Measurements from ENCODE around the gene BCCIP. TPM values are rescaled to one million over a fixed set of nuclear protein-coding genes. Genes with fewer than 3 reads are reported as not detected.

The BCCIP gene
- total and polyA plus RNA-seq, 4 donors: 30.5 to 55.0 (median 38.4) TPM

DNA sequence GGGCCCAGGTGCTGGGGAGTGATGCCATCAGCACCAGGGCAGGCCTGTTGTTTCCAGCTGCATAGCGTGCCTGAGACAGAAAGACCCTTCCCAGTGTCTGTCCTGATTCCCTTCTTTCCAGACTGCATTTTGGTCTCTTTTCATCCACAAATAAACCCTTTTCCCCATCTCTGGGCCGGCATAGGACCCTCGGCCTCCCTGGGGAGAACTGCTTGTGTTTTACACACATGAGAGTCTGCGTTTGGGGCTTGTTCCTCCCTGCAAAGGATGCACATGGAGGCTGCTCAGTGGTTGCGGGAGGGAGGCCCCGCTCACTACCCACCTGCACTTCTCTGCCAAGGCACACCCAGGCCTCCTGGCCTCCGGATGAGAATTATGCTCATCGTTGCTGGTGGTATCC, 42.0 kb upstream of the BCCIP start:
- Histone ChIP-seq H3K4me3 (ENCODE audit: low read length in 2 of 2) (no peak overlapping the region), H3K36me3 (ENCODE audit: control insufficient read depth in 1 of 2, insufficient read depth in 2 of 2, low read length in 1 of 2) (no peaks in the 10 kb centered on the region), H3K27ac (ENCODE audit: low read depth in 1 of 2, low read length in 2 of 2) (no peak overlapping the region), H3K27me3 (ENCODE audit: control insufficient read depth in 1 of 2, insufficient read depth in 2 of 2, low read length in 1 of 2) (no peaks in the 10 kb centered on the region), H3K9me3 (ENCODE audit: control insufficient read depth, low read length) (no peaks in the 10 kb centered on the region), H3K4me1 (ENCODE audit: control insufficient read depth in 1 of 2, insufficient read depth in 2 of 2, low read length in 2 of 2) (no peaks in the 10 kb centered on the region)
- ATAC-seq (ENCODE audit: low FRiP score) (no peak), DNase-seq (peak in 1 of 2 donors; percentile 43)
- WGBS, 2 donors: 91 to 94% methylated on average over 8 of the region's 8 CpGs
- intact Hi-C loops (cut with DNase I): no loop called here

- Histone ChIP-seq H3K4me3 (ENCODE audit: low read length in 2 of 2) (no peak overlapping the region), H3K4me1 (ENCODE audit: control insufficient read depth in 1 of 2, insufficient read depth in 2 of 2, low read length in 2 of 2) (no peaks in the 10 kb centered on the region), H3K36me3 (ENCODE audit: control insufficient read depth in 1 of 2, insufficient read depth in 2 of 2, low read length in 1 of 2) (no peaks in the 10 kb centered on the region), H3K27me3 (ENCODE audit: control insufficient read depth in 1 of 2, insufficient read depth in 2 of 2, low read length in 1 of 2) (no peaks in the 10 kb centered on the region), H3K27ac (ENCODE audit: low read depth in 1 of 2, low read length in 2 of 2) (no peak overlapping the region), H3K9me3 (ENCODE audit: control insufficient read depth, low read length) (no peaks in the 10 kb centered on the region)
- intact Hi-C loops (cut with DNase I): no loop called here
- no peak for ATAC-seq (ENCODE audit: low FRiP score)
- 78 to 80% methylated on average over 11 of the region's 11 CpGs for whole genome bisulfite sequencing, 2 donors
- peak in 1 of 2 donors; percentile 44 for DNase-seq
Observed at GRCh38 chr10:125782054-125782453, 41.3 kb upstream of the BCCIP start.

DNA sequence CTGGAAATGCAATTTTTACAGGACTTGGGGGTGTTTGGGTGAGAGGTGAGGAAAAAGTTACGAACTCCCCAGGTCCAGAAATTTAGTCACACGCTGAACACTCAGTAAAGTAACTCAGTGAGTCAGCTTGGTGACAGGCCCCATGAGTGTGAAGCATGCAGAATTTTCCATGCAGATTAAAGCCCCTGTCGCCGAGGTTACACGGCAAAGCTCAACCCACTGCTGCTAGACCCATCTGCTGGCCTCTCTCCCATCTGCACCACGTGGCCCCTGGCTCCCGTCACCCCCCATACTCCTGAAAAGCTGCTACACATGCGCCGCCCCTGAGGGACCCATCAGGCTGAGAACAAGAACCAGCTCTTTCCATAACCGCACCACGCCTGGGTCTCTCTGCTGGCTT, 40.7 kb upstream of the BCCIP start:
- no peaks in the 10 kb centered on the region for H3K36me3 ChIP-seq (ENCODE audit: control insufficient read depth in 1 of 2, insufficient read depth in 2 of 2, low read length in 1 of 2)
- H3K27me3 ChIP-seq (ENCODE audit: control insufficient read depth in 1 of 2, insufficient read depth in 2 of 2, low read length in 1 of 2): no peaks in the 10 kb centered on the region
- H3K4me3 ChIP-seq (ENCODE audit: low read length in 2 of 2): no peak overlapping the region
- no peaks in the 10 kb centered on the region for H3K9me3 ChIP-seq (ENCODE audit: control insufficient read depth, low read length)
- intact Hi-C loops (cut with DNase I): no loop called here
- H3K27ac ChIP-seq (ENCODE audit: low read depth in 1 of 2, low read length in 2 of 2): no peak overlapping the region
- DNase-seq: peak in 1 of 2 donors; percentile 62
- H3K4me1 ChIP-seq (ENCODE audit: control insufficient read depth in 1 of 2, insufficient read depth in 2 of 2, low read length in 2 of 2): no peaks in the 10 kb centered on the region
- WGBS, 2 donors: 73% methylated on average over 11 of the region's 11 CpGs
- no peak for ATAC-seq (ENCODE audit: low FRiP score)

DNA sequence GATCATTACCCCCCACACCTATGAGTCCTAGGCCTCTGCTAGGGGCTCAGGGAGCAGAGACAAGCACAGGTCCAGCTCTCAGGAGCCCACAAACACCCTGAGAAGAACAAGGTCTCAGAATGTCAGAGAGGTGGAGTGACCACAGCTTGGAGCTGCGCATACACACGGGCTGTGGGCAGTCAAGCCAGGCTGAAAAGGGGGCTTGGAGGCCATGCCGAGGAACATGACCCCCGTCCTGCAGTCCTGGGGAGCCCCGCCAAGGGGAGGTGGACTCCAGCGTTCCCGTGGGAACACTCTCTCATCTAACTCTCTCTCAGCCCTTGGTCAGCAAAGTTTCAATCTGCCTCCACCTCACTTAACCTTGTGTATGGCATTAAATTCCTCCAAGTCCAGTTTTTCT, 39.9 kb upstream of the BCCIP start:
- 83 to 87% methylated on average over 7 of the region's 7 CpGs for WGBS, 2 donors
- intact Hi-C loops (cut with DNase I): no loop called here
- H3K27ac ChIP-seq (ENCODE audit: low read depth in 1 of 2, low read length in 2 of 2): no peak overlapping the region
- no peaks in the 10 kb centered on the region for H3K27me3 ChIP-seq (ENCODE audit: control insufficient read depth in 1 of 2, insufficient read depth in 2 of 2, low read length in 1 of 2)
- H3K9me3 ChIP-seq (ENCODE audit: control insufficient read depth, low read length): no peaks in the 10 kb centered on the region
- DNase-seq (peak in 1 of 2 donors; percentile 16), ATAC-seq (ENCODE audit: low FRiP score) (no peak)
- H3K4me3 ChIP-seq (ENCODE audit: low read length in 2 of 2): no peak overlapping the region
- H3K4me1 ChIP-seq (ENCODE audit: control insufficient read depth in 1 of 2, insufficient read depth in 2 of 2, low read length in 2 of 2): no peaks in the 10 kb centered on the region
- no peaks in the 10 kb centered on the region for H3K36me3 ChIP-seq (ENCODE audit: control insufficient read depth in 1 of 2, insufficient read depth in 2 of 2, low read length in 1 of 2)

GRCh38 chr10:125783957-125784356, 39.4 kb upstream of the BCCIP start:
- no peaks in the 10 kb centered on the region for H3K9me3 ChIP-seq (ENCODE audit: control insufficient read depth, low read length)
- no peak for ATAC-seq (ENCODE audit: low FRiP score)
- H3K27me3 ChIP-seq (ENCODE audit: control insufficient read depth in 1 of 2, insufficient read depth in 2 of 2, low read length in 1 of 2): no peaks in the 10 kb centered on the region
- no peak for DNase-seq
- H3K4me3 ChIP-seq (ENCODE audit: low read length in 2 of 2): no peak overlapping the region
- no peaks in the 10 kb centered on the region for H3K36me3 ChIP-seq (ENCODE audit: control insufficient read depth in 1 of 2, insufficient read depth in 2 of 2, low read length in 1 of 2)
- intact Hi-C loops (cut with DNase I): no loop called here
- no peak overlapping the region for H3K27ac ChIP-seq (ENCODE audit: low read depth in 1 of 2, low read length in 2 of 2)
- no peaks in the 10 kb centered on the region for H3K4me1 ChIP-seq (ENCODE audit: control insufficient read depth in 1 of 2, insufficient read depth in 2 of 2, low read length in 2 of 2)
- WGBS, 2 donors: 68 to 77% methylated on average over 6 of the region's 6 CpGs

DNA sequence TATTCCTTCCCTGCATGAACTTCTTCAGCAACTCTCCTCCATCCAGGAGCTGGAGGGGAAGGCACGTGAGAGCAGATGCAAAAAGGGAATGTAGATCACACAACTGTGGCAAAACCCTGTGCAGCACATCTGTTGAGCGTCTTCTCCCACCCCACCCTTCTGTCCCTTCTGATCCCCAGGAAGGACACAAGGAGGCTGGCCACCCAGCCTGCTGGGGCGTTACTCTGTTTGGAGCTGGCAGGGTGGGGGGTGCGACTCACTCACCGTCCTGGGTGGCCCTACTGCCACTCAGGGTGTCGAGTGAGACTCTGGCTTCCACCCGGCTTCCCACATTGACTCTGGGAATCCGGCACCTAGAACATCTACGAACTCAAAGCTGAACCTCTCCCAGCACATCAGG, 37.6 kb upstream of the BCCIP start:
- intact Hi-C loops (cut with DNase I): no loop called here
- 69 to 79% methylated on average over 9 of the region's 9 CpGs for WGBS, 2 donors
- DNase-seq (no peak), ATAC-seq (ENCODE audit: low FRiP score) (no peak)
- no peaks in the 10 kb centered on the region for H3K27me3 ChIP-seq (ENCODE audit: control insufficient read depth in 1 of 2, insufficient read depth in 2 of 2, low read length in 1 of 2)
- no peak overlapping the region for H3K4me3 ChIP-seq (ENCODE audit: low read length in 2 of 2)
- H3K4me1 ChIP-seq (ENCODE audit: control insufficient read depth in 1 of 2, insufficient read depth in 2 of 2, low read length in 2 of 2): no peaks in the 10 kb centered on the region
- no peaks in the 10 kb centered on the region for H3K9me3 ChIP-seq (ENCODE audit: control insufficient read depth, low read length)
- H3K36me3 ChIP-seq (ENCODE audit: control insufficient read depth in 1 of 2, insufficient read depth in 2 of 2, low read length in 1 of 2): no peaks in the 10 kb centered on the region
- no peak overlapping the region for H3K27ac ChIP-seq (ENCODE audit: low read depth in 1 of 2, low read length in 2 of 2)

GRCh38 chr10:125788156-125789034, 35.0 kb upstream of the BCCIP start:
- Histone ChIP-seq H3K36me3 (ENCODE audit: control insufficient read depth in 1 of 2, insufficient read depth in 2 of 2, low read length in 1 of 2) (peaks cover 0 to 4% of the 10 kb centered on the region in 2 donors), H3K4me1 (ENCODE audit: control insufficient read depth in 1 of 2, insufficient read depth in 2 of 2, low read length in 2 of 2) (no peaks in the 10 kb centered on the region), H3K4me3 (ENCODE audit: low read length in 2 of 2) (no peak overlapping the region), H3K27me3 (ENCODE audit: control insufficient read depth in 1 of 2, insufficient read depth in 2 of 2, low read length in 1 of 2) (no peaks in the 10 kb centered on the region), H3K9me3 (ENCODE audit: control insufficient read depth, low read length) (no peaks in the 10 kb centered on the region), H3K27ac (ENCODE audit: low read depth in 1 of 2, low read length in 2 of 2) (no peak overlapping the region)
- no peak for DNase-seq
- peak; percentile 13 for ATAC-seq (ENCODE audit: low FRiP score)
- 88 to 90% methylated on average over 17 of the region's 17 CpGs for WGBS, 2 donors
- intact Hi-C loops (cut with DNase I): no loop called here

DNA sequence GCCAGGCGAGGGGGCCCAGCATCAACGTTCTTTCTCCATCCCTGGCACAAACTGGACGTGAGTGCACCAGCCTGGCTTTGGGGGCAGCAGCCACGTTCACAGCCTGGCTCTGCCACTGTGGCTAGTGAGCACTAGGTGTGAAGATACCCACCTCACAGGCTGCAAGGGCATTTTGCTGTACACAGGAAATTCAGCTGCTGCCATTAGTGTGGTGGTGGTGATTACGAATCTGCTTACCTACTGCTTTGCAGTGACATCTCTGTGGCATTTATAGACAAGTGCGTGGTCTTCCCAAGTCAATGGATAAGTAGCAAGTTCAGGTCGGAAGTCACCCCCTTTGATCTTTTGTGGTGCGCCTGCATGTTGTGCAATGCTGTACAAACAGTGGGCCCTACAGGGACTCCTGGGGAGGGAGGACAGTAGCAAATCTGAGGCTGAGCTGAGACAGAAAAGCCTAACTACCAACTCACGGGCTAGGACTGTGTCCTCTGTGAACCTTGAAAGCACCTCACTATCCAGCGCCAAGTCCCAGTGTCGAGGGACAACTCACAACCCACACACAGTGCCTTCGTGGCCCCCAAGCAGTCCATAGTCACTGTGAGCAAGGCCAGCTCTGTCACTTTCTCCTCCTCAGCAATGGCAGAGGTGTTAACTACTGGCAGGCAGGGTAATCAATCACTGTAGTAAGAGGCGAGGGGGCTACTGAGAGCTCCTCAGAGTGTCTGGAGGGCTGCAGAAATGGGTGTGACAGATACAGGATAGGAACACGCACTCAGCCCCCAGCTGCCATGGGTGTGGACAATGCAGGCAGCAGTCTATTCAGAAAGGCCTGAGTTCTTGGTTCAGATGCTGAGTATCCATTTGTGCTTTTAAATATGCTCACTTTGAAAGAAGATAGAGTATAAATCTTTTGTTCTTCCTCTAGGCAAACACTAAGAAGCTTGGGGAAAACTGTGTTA, 30.7 kb upstream of the BCCIP start:
- no peak overlapping the region for H3K27ac ChIP-seq (ENCODE audit: low read depth in 1 of 2, low read length in 2 of 2)
- no peak for ATAC-seq (ENCODE audit: low FRiP score)
- no peaks in the 10 kb centered on the region for H3K27me3 ChIP-seq (ENCODE audit: control insufficient read depth in 1 of 2, insufficient read depth in 2 of 2, low read length in 1 of 2)
- no peak for DNase-seq
- H3K9me3 ChIP-seq (ENCODE audit: control insufficient read depth, low read length): no peaks in the 10 kb centered on the region
- intact Hi-C loops (cut with DNase I): no loop called here
- H3K4me1 ChIP-seq (ENCODE audit: control insufficient read depth in 1 of 2, insufficient read depth in 2 of 2, low read length in 2 of 2): no peaks in the 10 kb centered on the region
- 78 to 84% methylated on average over 14 of the region's 14 CpGs for WGBS, 2 donors
- H3K36me3 ChIP-seq (ENCODE audit: control insufficient read depth in 1 of 2, insufficient read depth in 2 of 2, low read length in 1 of 2): peaks cover 0 to 11% of the 10 kb centered on the region in 2 donors
- no peak overlapping the region for H3K4me3 ChIP-seq (ENCODE audit: low read length in 2 of 2)

All from aorta (tissue), 5 donors.